Activated T-cell treated with anti-CD3 and anti-CD28 coated beads for 48 hours (primary cell): ENCODE data around the gene CUL4A.
"Not testable (repeated sequence)": the region's sequence is repeated elsewhere in the genome, so short reads cannot be mapped to it uniquely, and the experiment has no call there.

Source experiments
- DNase-seq: peaks from one replicate; pipeline ENCODE4 v3.0.0-alpha.2; 2020; ENCODE audit warnings: low read depth

CUL4A gene

DNA sequence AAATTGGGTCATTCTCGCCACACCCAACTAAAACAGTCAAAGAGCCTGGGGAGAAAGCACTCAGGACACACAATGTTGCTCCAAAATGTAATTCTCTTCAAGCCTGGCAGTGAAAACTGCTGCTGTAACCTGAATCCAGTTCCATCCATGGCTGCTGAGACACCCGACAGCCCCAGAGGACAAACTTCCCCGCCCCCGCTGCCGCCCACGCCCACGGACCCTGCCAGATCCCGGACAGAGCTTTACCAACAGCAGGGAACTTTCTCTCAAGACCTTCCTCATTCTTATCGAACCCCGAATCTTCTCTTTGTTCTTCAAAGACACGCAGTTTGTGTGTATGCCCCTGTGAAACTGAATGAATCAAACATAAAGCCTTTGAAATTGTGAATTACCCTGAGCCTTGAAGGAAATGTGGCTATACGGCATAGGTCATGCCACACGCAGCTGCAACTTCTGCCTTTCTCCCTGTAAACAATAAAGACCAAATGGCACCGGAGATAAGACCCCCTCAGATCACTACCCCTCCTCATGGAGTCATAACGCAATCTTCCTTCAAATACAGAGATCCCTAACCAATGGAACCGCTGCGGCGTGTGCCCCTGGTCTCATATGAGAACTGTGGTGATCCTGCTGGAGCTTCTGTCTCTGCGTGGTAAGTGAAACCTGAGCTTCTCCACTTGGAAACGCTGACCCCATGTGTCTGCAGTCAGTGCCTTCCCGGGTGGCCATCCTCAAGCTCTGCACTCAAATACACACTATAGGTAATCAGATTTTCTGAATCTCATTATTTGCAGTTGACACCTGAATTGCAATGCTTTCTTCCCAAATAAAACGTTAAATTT is 82.8 kb downstream of the CUL4A start:
- DNase-seq = no peak

DNA sequence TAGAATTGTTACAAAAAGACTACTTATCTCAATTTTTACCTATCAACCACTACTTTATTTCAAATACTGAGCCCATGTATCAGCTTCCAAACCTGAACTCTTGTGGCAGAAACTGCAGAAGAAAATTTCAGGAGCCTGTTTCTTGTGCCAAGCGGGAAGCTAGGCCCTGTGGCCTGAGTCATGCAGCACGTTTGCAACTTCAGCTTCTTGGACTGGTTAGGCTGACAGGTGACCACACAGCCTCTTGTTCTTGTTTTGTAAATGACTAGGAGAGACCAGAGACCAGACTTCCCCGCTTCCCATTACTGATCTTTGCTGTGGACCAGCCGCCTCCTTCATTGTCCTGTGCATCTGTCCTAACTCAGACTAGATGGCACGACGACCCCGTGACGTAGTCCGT is 84.3 kb downstream of the CUL4A start:
- no peak for DNase-seq

DNA sequence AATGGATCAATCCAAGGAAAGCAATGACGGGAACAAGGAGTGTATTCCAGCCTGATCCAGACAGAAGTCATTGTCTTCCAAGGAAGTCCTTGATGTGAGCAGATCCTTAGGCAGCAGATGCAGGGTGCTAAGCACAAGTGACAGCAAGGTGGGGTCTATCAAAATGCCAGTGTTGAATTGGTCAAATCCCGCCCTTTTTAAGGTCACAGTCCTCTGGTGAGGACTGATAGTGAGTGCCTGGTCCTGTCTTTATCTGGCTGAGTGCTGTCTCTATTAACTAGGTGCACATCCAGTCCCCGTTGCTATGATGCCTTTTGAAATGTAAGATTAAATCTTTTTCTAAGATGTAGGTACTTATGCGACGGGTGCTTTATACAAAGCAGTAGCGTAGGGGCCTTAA is 86.4 kb downstream of the CUL4A start:
- no peak for DNase-seq

DNA sequence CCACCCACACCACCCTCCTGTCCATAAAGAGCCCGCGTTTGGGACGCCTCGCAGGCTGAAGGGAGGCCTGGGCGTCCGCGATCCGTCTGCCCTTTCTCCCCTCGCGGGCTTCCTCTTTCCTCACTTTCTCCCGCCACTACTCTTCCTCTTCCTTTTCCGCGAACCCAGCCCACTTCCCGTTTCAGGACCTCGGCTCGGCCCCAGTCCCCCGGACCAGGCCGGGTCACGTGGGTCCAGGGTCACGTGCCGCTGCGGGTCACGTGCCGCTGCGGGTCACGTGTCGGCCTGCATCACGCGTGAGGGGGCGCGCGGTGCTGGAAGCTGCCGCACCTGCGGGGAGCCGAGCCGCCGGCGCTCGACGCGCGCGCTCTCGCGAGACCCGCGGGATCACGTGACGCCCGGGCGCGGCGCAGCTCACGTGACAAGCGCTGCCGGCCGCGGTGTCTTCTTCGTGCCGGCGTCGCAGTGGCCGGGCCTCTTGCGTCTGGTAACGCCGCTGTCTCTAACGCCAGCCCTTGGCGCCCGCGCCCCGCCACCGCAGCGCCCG is 87.5 kb downstream of the CUL4A start, which contains the start of gene LAMP1:
TSS of gene LAMP1 (plus strand) at position 417 of the 547 bp plus-strand sequence. CDS start 196 bp downstream, outside the sequence.
- peak; percentile 100 for DNase-seq

DNA sequence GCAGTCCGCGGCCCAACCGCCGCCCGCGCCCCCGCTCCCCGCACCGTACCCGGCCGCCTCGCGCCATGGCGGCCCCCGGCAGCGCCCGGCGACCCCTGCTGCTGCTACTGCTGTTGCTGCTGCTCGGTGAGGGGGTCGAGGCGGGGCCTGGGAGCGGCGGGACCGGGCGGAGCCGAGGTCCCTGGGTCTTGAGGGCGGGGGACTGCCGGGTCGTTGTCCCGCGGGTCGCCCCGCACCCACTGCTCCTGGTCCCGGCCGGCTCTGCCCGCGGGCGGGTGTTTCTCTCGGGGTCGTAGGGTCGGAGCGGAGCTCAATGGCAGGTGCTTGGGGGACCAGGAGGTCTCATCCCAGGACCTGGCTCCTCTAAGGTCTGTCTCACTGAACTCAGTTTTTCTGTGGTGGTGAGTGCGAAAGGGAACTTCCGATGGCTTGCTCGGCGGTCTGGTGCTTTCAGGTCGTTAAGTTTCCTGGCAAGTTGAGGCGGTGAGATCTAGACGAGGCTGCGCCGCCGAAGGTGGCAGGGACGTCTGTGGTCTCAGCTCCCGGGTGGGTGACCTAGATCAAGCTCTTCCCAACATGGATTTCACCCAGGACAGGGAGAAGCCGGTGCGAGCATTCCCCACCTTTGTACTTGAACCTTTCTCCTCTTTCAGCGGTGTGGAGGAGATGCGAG is 88.1 kb downstream of the CUL4A start:
- DNase-seq = peak; percentile 23

DNA sequence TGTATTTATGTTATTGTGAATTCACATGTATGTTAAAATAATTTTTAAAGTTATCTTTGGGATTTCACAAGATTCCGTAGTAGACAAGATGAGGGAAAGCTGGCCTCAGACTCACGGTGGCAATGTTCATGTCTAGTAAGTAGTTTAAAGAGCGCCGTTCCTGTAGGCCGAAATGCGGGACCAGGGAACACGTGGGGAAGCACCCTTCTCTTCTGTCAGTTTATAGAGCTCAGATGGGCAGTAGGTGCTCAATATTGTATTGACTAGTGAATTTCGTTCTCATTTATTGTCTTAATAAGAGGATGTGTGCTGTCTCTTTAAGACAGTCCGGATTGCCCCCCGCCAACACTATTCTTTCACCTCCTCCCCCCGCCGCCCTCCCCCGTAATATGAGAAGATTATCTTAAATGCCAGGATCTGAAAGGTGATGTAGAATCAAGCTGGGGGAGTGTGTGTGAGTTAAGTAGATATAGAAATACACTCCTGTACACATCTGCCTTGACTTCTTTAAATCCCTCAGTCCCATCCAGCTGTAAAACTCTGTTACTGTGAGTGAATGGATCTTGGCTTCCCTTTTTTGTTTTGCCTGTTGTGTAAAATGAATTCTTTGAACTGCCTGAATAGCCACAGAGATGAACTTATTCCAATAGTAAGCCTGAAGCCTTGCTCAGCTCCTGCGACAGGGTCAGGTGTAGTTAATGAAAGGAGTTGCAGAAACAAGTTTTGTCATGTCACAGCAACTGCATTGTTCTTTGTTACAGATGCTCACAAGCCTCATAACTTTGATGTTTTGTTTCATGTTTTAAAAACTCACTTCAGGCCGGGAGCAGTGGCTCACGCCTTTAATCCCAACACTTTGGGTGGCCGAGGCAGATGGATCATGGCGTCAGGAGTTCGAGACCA is 88.9 kb downstream of the CUL4A start:
- DNase-seq = no peak

DNA sequence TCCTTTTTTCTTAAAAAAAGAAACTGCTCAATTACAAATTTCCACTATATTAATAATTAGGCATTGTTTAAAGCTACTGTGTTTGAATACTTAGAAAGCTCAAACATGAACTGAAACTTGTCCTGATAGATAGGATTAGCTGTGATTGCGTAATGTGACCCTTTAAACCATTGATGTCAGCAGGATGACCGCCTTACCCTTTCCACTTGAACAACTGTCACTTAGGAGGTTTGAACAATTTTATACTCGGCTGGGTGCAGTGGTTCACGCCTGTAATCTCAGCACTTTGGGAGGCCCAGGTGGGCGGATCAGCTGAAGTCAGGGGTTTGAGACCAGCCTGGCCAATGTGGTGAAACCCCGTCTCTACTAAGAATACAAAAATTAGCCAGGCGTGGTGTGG is 90.5 kb downstream of the CUL4A start:
- DNase-seq = no peak

DNA sequence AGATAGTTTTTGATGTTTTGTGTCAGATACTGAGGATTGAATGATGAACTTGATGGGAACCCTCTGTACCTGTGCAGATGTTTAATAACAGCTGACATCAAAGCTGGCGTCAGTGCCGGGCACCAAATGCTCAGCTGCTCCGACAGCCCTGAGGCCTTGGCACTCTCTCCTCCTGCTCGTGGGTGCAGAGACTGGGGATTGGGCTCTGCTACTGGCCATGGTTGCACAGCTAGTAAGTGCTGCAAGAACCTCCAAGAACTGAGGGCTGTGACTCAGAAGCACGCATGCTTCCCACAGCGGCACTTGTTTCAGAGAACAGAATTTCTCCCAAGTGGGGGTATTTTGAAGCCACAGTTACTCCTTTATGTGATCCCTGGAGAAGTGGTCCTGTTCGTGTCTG is 93.6 kb downstream of the CUL4A start:
- DNase-seq = no peak

DNA sequence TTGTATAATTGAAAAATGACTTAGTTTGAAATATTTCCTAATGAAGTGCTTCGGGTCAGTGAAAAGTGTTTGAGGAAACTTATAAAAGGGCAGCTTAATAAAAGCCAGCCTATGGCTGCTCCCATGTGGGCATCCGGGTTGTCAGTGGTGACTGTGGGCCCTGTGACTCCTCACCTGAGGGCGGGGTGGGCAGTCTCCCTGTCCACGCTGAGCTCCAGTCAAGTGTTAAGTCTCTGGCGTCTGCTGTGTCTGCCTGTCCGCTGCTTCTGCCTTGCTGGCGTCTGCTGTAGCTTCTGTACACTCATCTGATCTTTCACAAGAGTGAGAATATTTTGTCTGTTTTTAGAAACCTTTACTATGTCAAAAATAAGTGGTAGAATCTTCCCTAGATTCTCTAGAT is 94.7 kb downstream of the CUL4A start:
- no peak for DNase-seq

DNA sequence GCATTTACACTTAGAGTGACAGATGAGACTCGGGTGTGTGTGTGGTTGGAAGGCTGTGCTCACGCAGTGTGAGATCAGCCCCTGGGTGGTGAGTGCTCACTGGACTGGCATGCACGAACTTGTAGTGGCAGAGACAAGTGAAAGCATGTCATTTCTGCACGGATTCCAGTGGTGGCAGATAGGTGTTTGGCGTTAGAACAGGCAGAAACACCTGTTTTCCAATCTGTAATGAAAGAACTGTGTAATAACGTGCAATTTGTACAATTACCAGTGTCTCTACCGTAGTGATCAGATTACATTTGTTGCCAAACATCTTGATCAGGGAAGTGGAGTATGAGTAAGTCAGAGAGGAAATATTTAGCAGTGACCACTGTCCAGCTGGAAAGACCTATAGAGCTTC is 95.8 kb downstream of the CUL4A start:
- no peak for DNase-seq

DNA sequence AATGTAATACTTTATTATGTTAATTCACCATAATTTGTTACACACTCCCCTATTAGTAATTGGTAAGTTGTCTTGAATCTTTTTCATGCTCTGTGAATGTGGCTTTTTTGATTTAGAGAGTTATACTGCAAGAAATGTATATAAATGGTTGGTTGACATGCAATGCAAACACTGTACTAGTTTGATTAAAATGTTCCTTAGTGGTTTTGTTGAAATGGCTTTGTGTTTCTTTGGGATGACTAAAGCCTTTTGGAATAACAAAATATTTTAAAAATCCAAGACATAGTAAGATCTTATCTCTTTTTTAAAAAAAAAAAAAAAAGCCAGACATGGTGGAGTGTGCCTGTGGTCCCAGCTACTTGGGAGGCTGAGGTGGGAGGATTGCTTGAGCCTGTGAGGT is 98.1 kb downstream of the CUL4A start:
- DNase-seq = no peak

DNA sequence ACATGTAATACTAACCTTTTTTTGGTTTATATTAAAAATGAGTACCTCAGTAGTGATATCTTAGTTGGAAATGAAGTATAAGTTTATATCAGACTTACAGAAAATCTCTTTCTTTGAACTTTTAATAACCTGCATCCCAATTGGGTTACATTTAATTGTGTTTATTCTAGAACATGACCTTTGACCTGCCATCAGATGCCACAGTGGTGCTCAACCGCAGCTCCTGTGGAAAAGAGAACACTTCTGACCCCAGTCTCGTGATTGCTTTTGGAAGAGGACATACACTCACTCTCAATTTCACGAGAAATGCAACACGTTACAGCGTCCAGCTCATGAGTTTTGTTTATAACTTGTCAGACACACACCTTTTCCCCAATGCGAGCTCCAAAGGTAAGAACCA is 100.1 kb downstream of the CUL4A start:
- no peak for DNase-seq

DNA sequence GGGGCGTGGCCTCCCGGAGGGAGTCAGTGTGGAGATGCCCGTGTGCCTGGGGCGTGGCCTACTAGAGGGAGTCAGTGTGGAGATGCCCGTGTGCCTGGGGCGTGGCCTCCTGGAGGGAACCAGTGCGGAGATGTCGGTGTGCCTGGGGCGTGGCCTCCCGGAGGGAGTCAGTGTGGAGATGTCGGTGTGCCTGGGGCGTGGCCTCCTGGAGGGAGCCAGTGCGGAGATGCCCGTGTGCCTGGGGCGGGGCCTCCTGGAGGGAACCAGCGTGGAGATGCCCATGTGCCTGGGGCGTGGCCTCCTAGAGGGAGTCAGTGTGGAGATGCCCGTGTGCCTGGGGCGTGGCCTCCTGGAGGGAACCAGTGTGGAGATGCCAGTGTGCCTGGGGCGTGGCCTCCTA is 104.7 kb downstream of the CUL4A start:
- not testable (repeated sequence) for DNase-seq

DNA sequence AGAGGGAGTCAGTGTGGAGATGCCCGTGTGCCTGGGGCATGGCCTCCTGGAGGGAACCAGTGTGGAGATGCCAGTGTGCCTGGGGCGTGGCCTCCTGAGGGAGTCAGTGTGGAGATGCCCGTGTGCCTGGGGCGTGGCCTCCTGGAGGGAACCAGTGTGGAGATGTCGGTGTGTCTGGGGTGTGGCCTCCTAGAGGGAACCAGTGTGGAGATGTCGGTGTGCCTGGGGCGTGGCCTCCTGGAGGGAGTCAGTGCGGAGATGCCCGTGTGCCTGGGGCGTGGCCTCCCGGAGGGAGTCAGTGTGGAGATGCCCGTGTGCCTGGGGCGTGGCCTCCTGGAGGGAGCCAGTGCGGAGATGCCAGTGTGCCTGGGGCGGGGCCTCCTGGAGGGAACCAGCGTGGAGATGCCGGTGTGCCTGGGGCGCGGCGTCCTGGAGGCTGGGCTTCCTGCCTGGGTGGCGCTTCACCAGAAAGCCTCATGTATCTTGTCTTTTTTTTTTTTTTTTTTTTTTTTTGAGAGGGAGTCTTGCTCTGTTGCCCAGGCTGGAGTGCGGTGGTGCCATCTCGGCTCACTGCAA is 105.6 kb downstream of the CUL4A start:
- not testable (repeated sequence) for DNase-seq

DNA sequence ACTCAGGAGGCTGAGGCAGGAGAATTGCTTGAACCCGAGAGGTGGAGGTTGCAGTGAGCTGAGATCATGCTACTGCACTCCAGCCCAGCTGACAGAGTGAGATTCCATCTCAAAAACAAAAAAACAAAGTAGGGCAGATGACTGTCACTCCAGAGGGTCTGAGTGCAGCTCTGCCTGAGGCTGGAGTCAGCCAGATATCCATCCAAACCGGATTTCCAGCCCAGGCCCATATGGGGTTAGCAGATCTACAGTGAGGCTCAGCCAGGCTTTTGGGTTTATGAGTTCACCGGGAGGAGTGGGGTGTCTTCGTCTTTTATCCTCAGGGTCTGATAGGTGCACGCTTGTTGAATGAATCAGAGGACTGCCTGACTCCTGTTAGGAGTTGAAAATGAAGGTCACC is 106.6 kb downstream of the CUL4A start:
- no peak for DNase-seq
